Endothelial cell of umbilical vein (primary cell): ENCODE results near the gene TSPAN5. TPM values are rescaled to one million over a fixed set of nuclear protein-coding genes. Genes with fewer than 3 reads are reported as not detected.

Experiments
- BruUV-seq: library from RNA; stranded (reverse); fragments of 400-500 nt; replicated peaks from 2 replicates; lab custom pipeline; 2021; lab: Mats Ljungman, UMichigan
- CTCF ChIA-PET: fragments of 300-600, 350-600 bp; sonication (Branson Sonifier 250); formaldehyde crosslinking; loops from one replicate; lab custom pipeline; 2021; ENCODE audit warnings: antibody characterized with exemption, inconsistent platforms; lab: Charles Lee
- POLR2A ChIA-PET: fragments of 300-600, 350-600 bp; sonication (Branson Sonifier 250); formaldehyde crosslinking; loops from one replicate; lab custom pipeline; 2021; ENCODE audit warnings: antibody characterized with exemption, inconsistent platforms; lab: Charles Lee
- DNase-seq: peaks from one replicate; pipeline ENCODE4 v3.0.0-alpha.2; 2011; ENCODE audit warnings: low read depth, low spot score
- FAIRE-seq: peaks from 2 replicates; lab custom pipeline; 2011; peaks lifted over from hg19 to GRCh38; lab: Jason Lieb, UNC
- H2AFZ ChIP-seq: 2 replicates; pipeline ENCODE4 v1.6.0; 2012; ENCODE audit warnings: low read depth, low read length, control low read depth, inconsistent platforms
- H3K27ac ChIP-seq: 2 replicates; pipeline ENCODE4 v1.5.1; 2011; ENCODE audit warnings: low read depth, mild to moderate bottlenecking, control low read depth, low read length, moderate library complexity; ENCODE audit not compliant: insufficient read depth
- H3K27me3 ChIP-seq, 2 experiments: 2 replicates each; pipeline versions ENCODE4 v1.6.0 to v1.6.1; 2011; ENCODE audit warnings: low read length in 2 of 2, mixed read lengths in 1 of 2; ENCODE audit not compliant: control insufficient read depth in 2 of 2, insufficient read depth in 2 of 2
- H3K36me3 ChIP-seq, 2 experiments: 2 replicates in 1 of 2; 3 replicates in 1 of 2; pipeline ENCODE4 v1.5.1; 2011; ENCODE audit warnings: low read length in 2 of 2, mild to moderate bottlenecking in 1 of 2, moderate library complexity in 1 of 2; ENCODE audit not compliant: control insufficient read depth in 2 of 2, insufficient read depth in 2 of 2; ENCODE audit errors: extremely low read depth in 1 of 2
- H3K4me1 ChIP-seq: 3 replicates; pipeline ENCODE4 v1.5.1; 2011; ENCODE audit warnings: mild to moderate bottlenecking, low read length; ENCODE audit not compliant: control insufficient read depth, insufficient read depth; ENCODE audit errors: extremely low read depth
- H3K4me2 ChIP-seq: 2 replicates; pipeline ENCODE4 v1.6.1; 2011; ENCODE audit warnings: low read length, control low read depth, mixed read lengths; ENCODE audit not compliant: insufficient read depth
- H3K4me3 ChIP-seq, 3 experiments: fragments of 200-600 bp in 1 of 3; sonication (generic), shearing (Covaris generic) in 1 of 3; replicated peaks in 1 of 3; 2 replicates each; pipeline ENCODE4 v1.5.1; 2011 to 2016; ENCODE audit warnings: control low read depth in 3 of 3, low read length in 3 of 3, mild to moderate bottlenecking in 2 of 3, inconsistent platforms in 1 of 3, low read depth in 1 of 3, moderate library complexity in 1 of 3; ENCODE audit not compliant: insufficient read depth in 1 of 3
- H3K79me2 ChIP-seq: 2 replicates; pipeline ENCODE4 v1.6.0; 2012; ENCODE audit warnings: low read length, inconsistent platforms; ENCODE audit not compliant: control insufficient read depth, insufficient read depth
- H3K9ac ChIP-seq: replicated peaks from 2 replicates; pipeline ENCODE3; 2011; ENCODE audit warnings: low read length, control low read depth; ENCODE audit not compliant: insufficient read depth; ENCODE audit errors: extremely low read depth
- H3K9me1 ChIP-seq: replicated peaks from 3 replicates; pipeline ENCODE4 v1.6.0; 2011; ENCODE audit warnings: mild to moderate bottlenecking, low read length; ENCODE audit not compliant: control insufficient read depth, insufficient read depth; ENCODE audit errors: extremely low read depth
- H3K9me3 ChIP-seq: replicated peaks from 2 replicates; pipeline ENCODE4 v1.5.1; 2012; ENCODE audit warnings: low read length, inconsistent platforms; ENCODE audit not compliant: control insufficient read depth, insufficient read depth
- H4K20me1 ChIP-seq: replicated peaks from 2 replicates; pipeline ENCODE3; 2011; ENCODE audit warnings: mild to moderate bottlenecking, low read length; ENCODE audit not compliant: control insufficient read depth, insufficient read depth; ENCODE audit errors: extremely low read depth
- EZH2 ChIP-seq: IDR thresholded peaks from 2 replicates; pipeline ENCODE4 v1.6.1; 2012; ENCODE audit warnings: borderline replicate concordance, low read depth, mild to moderate bottlenecking, moderate library complexity, low read length, inconsistent platforms; ENCODE audit not compliant: severe bottlenecking
- FOS ChIP-seq: IDR thresholded peaks from 2 replicates; pipeline ENCODE4 v1.6.1; 2011; ENCODE audit warnings: mild to moderate bottlenecking, low read length, moderate library complexity, borderline replicate concordance; ENCODE audit not compliant: insufficient read depth
- GATA2 ChIP-seq: IDR thresholded peaks from 2 replicates; pipeline ENCODE4 v1.7.0; 2011; ENCODE audit warnings: low read depth, mild to moderate bottlenecking, moderate library complexity, mixed read lengths, low read length; ENCODE audit not compliant: insufficient read length, insufficient read depth
- JUN ChIP-seq: IDR thresholded peaks from 2 replicates; pipeline ENCODE4 v1.6.1; 2011; ENCODE audit warnings: borderline replicate concordance, low read depth; ENCODE audit not compliant: insufficient read length, insufficient read depth
- MYC ChIP-seq: IDR thresholded peaks from one replicate; pipeline ENCODE4 v1.6.1; 2011; ENCODE audit warnings: mild to moderate bottlenecking, low read depth, low read length
- POLR2A ChIP-seq: IDR thresholded peaks from 2 replicates; pipeline ENCODE4 v1.6.1; 2012; ENCODE audit warnings: low read depth, mild to moderate bottlenecking, control low read depth, low read length
- POLR2AphosphoS5 ChIP-seq: IDR thresholded peaks from 2 replicates; pipeline ENCODE4 v1.6.1; 2012; ENCODE audit warnings: low read depth, mild to moderate bottlenecking, control low read depth, low read length, moderate library complexity; ENCODE audit not compliant: insufficient read depth
- dilution Hi-C: fragments of 300-500 bp; cut with MboI; formaldehyde crosslinking; loops from one replicate; pipeline ENCODE4 v1.15.0; 2019; ENCODE audit warnings: low sequenced_read_pairs; ENCODE audit not compliant: extremely low pct_ligation_motif_present
- intact Hi-C: fragments of 100-400 bp; cut with micrococcal nuclease; formaldehyde crosslinking; loops from one replicate; pipeline ENCODE4 v1.10.0; 2022
- polyA plus RNA-seq, 4 experiments: library from polyadenylated mRNA; depleted of rRNA in 3 of 4; stranded (reverse) in 3 of 4; unstranded in 1 of 4; fragments of >200 nt; gene quantifications; 2 replicates each; pipeline versions ENCODE4 v1.2.1 to v1.2.3, GENCODE V29; 2011 to 2012; ENCODE audit warnings: missing spikeins in 1 of 4
- total RNA-seq: library from RNA; stranded (reverse); gene quantifications from 2 replicates; pipeline ENCODE4 v1.2.3, GENCODE V29; 2021
- TF ChIP-seq, protein P1 (sequence below): IDR thresholded peaks from 2 replicates; pipeline ENCODE4 v1.6.1; 2011; ENCODE audit not compliant: insufficient read depth, insufficient read length
- TF ChIP-seq, protein P2 (sequence below), 2 donors: IDR thresholded peaks; 1 replicate in 1 of 2; 2 replicates in 1 of 2; pipeline ENCODE4 v1.5.1; 2011; ENCODE audit warnings: low read length in 2 of 2, mild to moderate bottlenecking in 2 of 2, moderate library complexity in 2 of 2, control low read depth in 1 of 2, inconsistent platforms in 1 of 2, low read depth in 1 of 2; ENCODE audit not compliant: insufficient read depth in 1 of 2; ENCODE audit errors: extremely low read depth in 1 of 2

TSPAN5 gene
- total and polyA plus RNA-seq, 2 donors (not counting 3 experiments of a cell fraction or from before 2014, with no cell fraction given) = 45.1 to 50.2 TPM

DNA sequence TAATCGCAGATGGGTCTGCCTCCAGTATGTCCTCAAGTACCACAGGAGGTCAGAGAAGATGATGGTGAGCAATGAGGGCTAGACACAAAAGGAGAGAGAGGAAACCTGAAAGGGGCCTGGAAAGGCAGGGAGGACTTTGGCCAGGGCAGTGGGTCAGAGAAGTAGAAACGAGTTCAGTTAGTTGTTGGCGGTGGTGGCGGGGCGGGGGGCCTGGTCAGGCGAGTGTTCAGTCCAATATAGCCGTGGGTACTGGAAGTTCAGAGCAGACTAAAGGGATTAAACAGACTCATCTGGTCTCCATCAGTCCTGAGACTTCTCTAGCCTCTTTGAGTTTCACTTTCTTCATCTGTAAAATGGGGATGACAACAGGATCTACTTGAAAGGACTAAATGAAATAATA, 90.8 kb downstream of the TSPAN5 start:
- no peak for TF ChIP-seq FOS
- TF ChIP-seq GATA2 = no peak
- TF ChIP-seq JUN = no peak
- TF ChIP-seq POLR2AphosphoS5 = no peak
- TF ChIP-seq, protein P1, sequence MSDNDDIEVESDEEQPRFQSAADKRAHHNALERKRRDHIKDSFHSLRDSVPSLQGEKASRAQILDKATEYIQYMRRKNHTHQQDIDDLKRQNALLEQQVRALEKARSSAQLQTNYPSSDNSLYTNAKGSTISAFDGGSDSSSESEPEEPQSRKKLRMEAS = no peak
- TF ChIP-seq MYC = no peak
- no peak for TF ChIP-seq EZH2
- TF ChIP-seq, protein P2, sequence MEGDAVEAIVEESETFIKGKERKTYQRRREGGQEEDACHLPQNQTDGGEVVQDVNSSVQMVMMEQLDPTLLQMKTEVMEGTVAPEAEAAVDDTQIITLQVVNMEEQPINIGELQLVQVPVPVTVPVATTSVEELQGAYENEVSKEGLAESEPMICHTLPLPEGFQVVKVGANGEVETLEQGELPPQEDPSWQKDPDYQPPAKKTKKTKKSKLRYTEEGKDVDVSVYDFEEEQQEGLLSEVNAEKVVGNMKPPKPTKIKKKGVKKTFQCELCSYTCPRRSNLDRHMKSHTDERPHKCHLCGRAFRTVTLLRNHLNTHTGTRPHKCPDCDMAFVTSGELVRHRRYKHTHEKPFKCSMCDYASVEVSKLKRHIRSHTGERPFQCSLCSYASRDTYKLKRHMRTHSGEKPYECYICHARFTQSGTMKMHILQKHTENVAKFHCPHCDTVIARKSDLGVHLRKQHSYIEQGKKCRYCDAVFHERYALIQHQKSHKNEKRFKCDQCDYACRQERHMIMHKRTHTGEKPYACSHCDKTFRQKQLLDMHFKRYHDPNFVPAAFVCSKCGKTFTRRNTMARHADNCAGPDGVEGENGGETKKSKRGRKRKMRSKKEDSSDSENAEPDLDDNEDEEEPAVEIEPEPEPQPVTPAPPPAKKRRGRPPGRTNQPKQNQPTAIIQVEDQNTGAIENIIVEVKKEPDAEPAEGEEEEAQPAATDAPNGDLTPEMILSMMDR (IDR thresholded peaks at IDR 0.05; ENCODE audit: extremely low read depth in 1 of 2, insufficient read depth in 1 of 2, low read depth in 1 of 2, low read length in 2 of 2) = no peak
- no peak for TF ChIP-seq POLR2A
- dilution Hi-C loops = no loop called here
- no peak overlapping the region for H3K27ac ChIP-seq
- no peak overlapping the region for H3K9ac ChIP-seq
- no peak for DNase-seq
- H2AFZ ChIP-seq = no peak overlapping the region
- intact Hi-C loops = no loop called here
- ChIA-PET POLR2A (no interaction called here), CTCF (interaction anchor here (0.7 kb wide), 1 partner anchor 14 kb away, joined by 3 read pairs; no protein-coding TSS in a partner anchor)
- H3K4me1 ChIP-seq = peaks cover 4% of the 10 kb centered on the region
- H3K9me1 ChIP-seq = no peaks in the 10 kb centered on the region
- no peaks in the 10 kb centered on the region for H3K36me3 ChIP-seq
- H3K4me2 ChIP-seq = no peak overlapping the region
- no peaks in the 10 kb centered on the region for H4K20me1 ChIP-seq
- no peaks in the 10 kb centered on the region for H3K27me3 ChIP-seq
- no peaks in the 10 kb centered on the region for H3K9me3 ChIP-seq
- H3K79me2 ChIP-seq = peaks cover 13% of the 10 kb centered on the region
- no TSS peak for BruUV-seq
- FAIRE-seq = no peak
- H3K4me3 ChIP-seq = no peak overlapping the region
